Stimulated activated CD8-positive, alpha-beta memory T cell treated with anti-CD3 and anti-CD28 coated beads, Interleukin-15, amount 100 ng/mL, for 1 hour (primary cell): ENCODE measurements around the gene SERP2.

Experiments used
- DNase-seq: peaks from one replicate; pipeline ENCODE4 v3.0.0-alpha.2; 2020; ENCODE audit warnings: low read depth

The SERP2 gene

GRCh38 chr13:44388427-44389059 lies 14.9 kb downstream of the SERP2 start:
- DNase-seq, result no peak

- no peak for DNase-seq
Measured at GRCh38 chr13:44389060-44389666, 15.5 kb downstream of the SERP2 start.

GRCh38 chr13:44389876-44390275 lies 16.3 kb downstream of the SERP2 start:
- DNase-seq, result no peak

GRCh38 chr13:44393391-44393790 lies 19.8 kb downstream of the SERP2 start:
- DNase-seq, result no peak

- no peak for DNase-seq
Measured at GRCh38 chr13:44394658-44395057, 21.0 kb downstream of the SERP2 start.

- DNase-seq, result no peak
Measured at GRCh38 chr13:44395976-44396694, 22.5 kb downstream of the SERP2 start.

- DNase-seq, result no peak
Measured at GRCh38 chr13:44396701-44397580, 23.3 kb downstream of the SERP2 start.

GRCh38 chr13:44397766-44398223 lies 24.2 kb downstream of the SERP2 start:
- no peak for DNase-seq

- DNase-seq, result no peak
Measured at GRCh38 chr13:44398606-44399005, 25.0 kb downstream of the SERP2 start.

GRCh38 chr13:44399074-44399473 lies 25.4 kb downstream of the SERP2 start:
- DNase-seq, result no peak

- no peak for DNase-seq
Measured at GRCh38 chr13:44400736-44401135, 27.1 kb downstream of the SERP2 start.

- no peak for DNase-seq
Measured at GRCh38 chr13:44401577-44401976, 28.0 kb downstream of the SERP2 start.

- no peak for DNase-seq
Measured at GRCh38 chr13:44402899-44403445, 29.3 kb downstream of the SERP2 start.

- no peak for DNase-seq
Measured at GRCh38 chr13:44403461-44404056, 29.9 kb downstream of the SERP2 start.

GRCh38 chr13:44404261-44405132 lies 30.9 kb downstream of the SERP2 start:
- no peak for DNase-seq

GRCh38 chr13:44406617-44407016 lies 33.0 kb downstream of the SERP2 start:
- no peak for DNase-seq

GRCh38 chr13:44407379-44407778 lies 33.8 kb downstream of the SERP2 start:
- no peak for DNase-seq

- no peak for DNase-seq
Measured at GRCh38 chr13:44407891-44408290, 34.3 kb downstream of the SERP2 start.

GRCh38 chr13:44409595-44409994 lies 36.0 kb downstream of the SERP2 start:
- no peak for DNase-seq

- DNase-seq, result no peak
Measured at GRCh38 chr13:44410328-44410859, 36.8 kb downstream of the SERP2 start.
